ENCODE results near the gene CNTROB.

The CNTROB gene

GRCh38 chr17:7943291-7943690, 11.3 kb downstream of the CNTROB start:
- ATAC-seq (ENCODE audit: low read depth) (no peak), DNase-seq (ENCODE audit: low spot score) (no peak)
- no peaks in the 10 kb centered on the region for H3K27me3 ChIP-seq (ENCODE audit: insufficient read depth, poor library complexity, severe bottlenecking)
- H3K4me1 ChIP-seq (ENCODE audit: insufficient read depth, poor library complexity, severe bottlenecking) = no peaks in the 10 kb centered on the region
- no peak overlapping the region for H3K4me3 ChIP-seq (ENCODE audit: severe bottlenecking)
- no peaks in the 10 kb centered on the region for H3K9me3 ChIP-seq (ENCODE audit: severe bottlenecking)
- H3K36me3 ChIP-seq (ENCODE audit: low read depth) = peaks cover 84% of the 10 kb centered on the region
- H3K27ac ChIP-seq (ENCODE audit: poor library complexity, severe bottlenecking) = no peak overlapping the region
- no peak for TF ChIP-seq CTCF (IDR thresholded peaks at IDR 0.05; ENCODE audit: poor library complexity, severe bottlenecking)

- Histone ChIP-seq H3K4me1 (ENCODE audit: insufficient read depth, poor library complexity, severe bottlenecking) (no peaks in the 10 kb centered on the region), H3K4me3 (ENCODE audit: severe bottlenecking) (no peak overlapping the region), H3K27me3 (ENCODE audit: insufficient read depth, poor library complexity, severe bottlenecking) (no peaks in the 10 kb centered on the region), H3K9me3 (ENCODE audit: severe bottlenecking) (no peaks in the 10 kb centered on the region), H3K36me3 (ENCODE audit: low read depth) (peaks cover 84% of the 10 kb centered on the region), H3K27ac (ENCODE audit: poor library complexity, severe bottlenecking) (no peak overlapping the region)
- no peak for ATAC-seq (ENCODE audit: low read depth)
- DNase-seq (ENCODE audit: low spot score) = no peak
- no peak for TF ChIP-seq CTCF (IDR thresholded peaks at IDR 0.05; ENCODE audit: poor library complexity, severe bottlenecking)
Observed at GRCh38 chr17:7944326-7944725, 12.3 kb downstream of the CNTROB start.

DNA sequence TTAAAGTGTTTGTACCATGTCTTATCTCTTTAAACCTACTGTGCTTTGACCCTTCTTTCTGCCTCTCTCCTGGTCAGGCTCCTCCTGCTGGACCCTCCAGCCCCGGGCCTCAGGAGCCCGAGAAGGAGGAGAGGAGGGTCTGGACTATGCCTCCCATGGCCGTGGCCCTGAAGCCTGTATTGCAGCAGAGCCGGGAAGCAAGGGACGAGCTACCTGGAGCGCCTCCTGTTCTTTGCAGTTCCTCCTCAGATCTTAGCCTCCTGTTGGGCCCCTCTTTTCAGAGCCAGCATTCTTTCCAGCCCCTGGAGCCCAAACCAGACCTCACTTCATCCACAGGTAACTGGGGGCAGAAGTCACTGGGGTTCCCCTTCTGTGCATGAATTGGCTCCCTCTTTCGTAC, 13.6 kb downstream of the CNTROB start:
- no peaks in the 10 kb centered on the region for H3K4me1 ChIP-seq (ENCODE audit: insufficient read depth, poor library complexity, severe bottlenecking)
- no peak for DNase-seq (ENCODE audit: low spot score)
- no peaks in the 10 kb centered on the region for H3K9me3 ChIP-seq (ENCODE audit: severe bottlenecking)
- ATAC-seq (ENCODE audit: low read depth) = no peak
- no peak for TF ChIP-seq CTCF (IDR thresholded peaks at IDR 0.05; ENCODE audit: poor library complexity, severe bottlenecking)
- H3K27ac ChIP-seq (ENCODE audit: poor library complexity, severe bottlenecking) = no peak overlapping the region
- no peak overlapping the region for H3K4me3 ChIP-seq (ENCODE audit: severe bottlenecking)
- H3K27me3 ChIP-seq (ENCODE audit: insufficient read depth, poor library complexity, severe bottlenecking) = no peaks in the 10 kb centered on the region
- H3K36me3 ChIP-seq (ENCODE audit: low read depth) = peaks cover 81% of the 10 kb centered on the region

- ATAC-seq (ENCODE audit: low read depth) (no peak), DNase-seq (ENCODE audit: low spot score) (no peak)
- Histone ChIP-seq H3K36me3 (ENCODE audit: low read depth) (peaks cover 75% of the 10 kb centered on the region), H3K4me3 (ENCODE audit: severe bottlenecking) (no peak overlapping the region), H3K27ac (ENCODE audit: poor library complexity, severe bottlenecking) (no peak overlapping the region), H3K4me1 (ENCODE audit: insufficient read depth, poor library complexity, severe bottlenecking) (no peaks in the 10 kb centered on the region), H3K9me3 (ENCODE audit: severe bottlenecking) (no peaks in the 10 kb centered on the region), H3K27me3 (ENCODE audit: insufficient read depth, poor library complexity, severe bottlenecking) (no peaks in the 10 kb centered on the region)
- TF ChIP-seq CTCF (IDR thresholded peaks at IDR 0.05; ENCODE audit: poor library complexity, severe bottlenecking) = no peak
Observed at GRCh38 chr17:7946441-7946840, 14.4 kb downstream of the CNTROB start.

- H3K4me1 ChIP-seq (ENCODE audit: insufficient read depth, poor library complexity, severe bottlenecking) = no peaks in the 10 kb centered on the region
- no peak overlapping the region for H3K27ac ChIP-seq (ENCODE audit: poor library complexity, severe bottlenecking)
- H3K36me3 ChIP-seq (ENCODE audit: low read depth) = peaks cover 70% of the 10 kb centered on the region
- TF ChIP-seq CTCF (IDR thresholded peaks at IDR 0.05; ENCODE audit: poor library complexity, severe bottlenecking) = no peak
- H3K27me3 ChIP-seq (ENCODE audit: insufficient read depth, poor library complexity, severe bottlenecking) = no peaks in the 10 kb centered on the region
- H3K9me3 ChIP-seq (ENCODE audit: severe bottlenecking) = no peaks in the 10 kb centered on the region
- H3K4me3 ChIP-seq (ENCODE audit: severe bottlenecking) = no peak overlapping the region
- DNase-seq (ENCODE audit: low spot score) (no peak), ATAC-seq (ENCODE audit: low read depth) (no peak)
Observed at GRCh38 chr17:7947651-7948050, 15.6 kb downstream of the CNTROB start.
